GM19468 (cell line): Measurements from ENCODE around the gene CACNA1H.

Source experiments
- ATAC-seq: cut with Tn5 transposase; IDR thresholded peaks from one replicate; pipeline ENCODE4 v1.9.1; 2021; ENCODE audit warnings: mild to moderate bottlenecking, moderate library complexity, moderate number of reproducible peaks; ENCODE audit not compliant: unreplicated experiment; ENCODE audit errors: extremely low read depth

CACNA1H gene

GRCh38 chr16:1156055-1156982 is 3.4 kb downstream of the CACNA1H start:
- no peak for ATAC-seq

- no peak for ATAC-seq
These were observed 4.2 kb downstream of the CACNA1H start for GRCh38 chr16:1156983-1157638.

GRCh38 chr16:1157639-1158455 is 4.9 kb downstream of the CACNA1H start:
- ATAC-seq = no peak

DNA sequence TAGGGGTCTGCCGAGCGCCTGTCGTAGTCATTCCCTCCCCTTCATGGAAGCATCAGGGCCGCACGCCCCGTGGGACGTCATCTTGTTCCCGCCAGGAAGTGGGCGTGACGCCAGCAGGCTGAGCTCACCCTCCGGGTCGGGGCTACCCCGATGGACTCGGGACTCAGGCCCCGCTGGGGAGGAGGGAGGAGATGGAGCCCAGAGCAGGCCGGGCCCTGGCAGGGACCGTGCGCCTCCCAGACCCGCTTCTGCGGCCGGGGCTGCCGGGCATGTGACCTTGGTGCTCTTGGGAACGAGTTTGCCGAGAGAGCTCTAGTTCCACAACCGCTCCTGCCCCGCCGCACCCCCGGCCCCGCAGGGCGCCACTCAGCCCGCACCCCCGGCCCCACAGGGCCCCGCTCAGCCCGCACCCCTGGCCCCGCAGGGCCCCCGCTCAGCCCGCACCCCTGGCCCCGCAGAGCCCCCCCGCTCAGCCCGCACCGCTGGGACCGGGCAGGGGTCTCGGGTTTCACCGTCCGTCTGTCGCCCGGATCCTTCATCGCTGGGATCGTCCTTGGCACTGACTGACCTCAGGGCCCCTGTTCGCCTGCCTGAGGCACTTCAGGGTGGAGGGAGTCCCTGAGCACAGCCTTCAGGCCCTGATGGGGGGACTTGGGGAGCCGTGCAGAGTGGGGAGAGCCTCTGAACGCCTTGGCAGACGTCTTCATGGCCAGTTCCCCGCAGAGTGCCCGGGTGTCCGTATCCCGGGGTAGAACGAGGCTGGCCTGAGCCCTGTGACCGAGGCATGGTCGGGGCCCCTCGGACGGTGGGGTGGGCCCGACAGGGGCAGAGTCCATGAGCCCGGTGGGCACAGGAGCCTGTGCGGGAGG is 5.8 kb downstream of the CACNA1H start:
- no peak for ATAC-seq

DNA sequence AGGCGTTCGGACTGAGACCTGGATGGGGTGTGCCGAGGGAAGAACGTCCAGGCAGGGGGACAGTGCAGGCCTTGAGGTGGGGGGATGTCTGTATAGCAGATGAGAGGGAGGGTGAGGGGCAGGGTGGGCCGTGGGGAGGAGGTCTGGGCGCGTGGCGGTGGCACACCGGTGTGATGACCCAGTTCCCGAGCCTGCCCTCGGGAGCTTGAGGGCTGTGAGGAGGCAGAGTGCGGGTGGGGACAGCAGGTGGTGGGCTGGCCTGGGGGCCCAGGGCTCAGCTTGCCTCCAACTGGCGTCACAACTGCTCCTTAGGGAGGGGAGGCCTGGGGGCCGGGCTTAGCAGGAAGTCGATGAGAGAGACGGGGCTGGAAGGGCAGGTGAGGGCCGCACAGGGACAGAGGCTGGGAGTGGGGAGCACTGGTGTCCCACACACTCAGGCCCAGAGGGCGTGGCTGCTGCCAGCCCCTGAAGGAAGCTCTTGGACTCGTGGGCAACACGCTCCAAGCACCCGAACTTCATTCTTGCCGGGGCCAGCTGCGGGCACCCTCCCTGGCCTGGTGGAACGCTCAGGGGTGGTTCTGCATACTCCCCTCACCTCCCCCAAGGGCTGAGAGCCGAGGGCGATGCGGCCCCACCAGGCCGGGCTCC is 6.5 kb downstream of the CACNA1H start:
- no peak for ATAC-seq

GRCh38 chr16:1159973-1160772 is 7.3 kb downstream of the CACNA1H start:
- ATAC-seq = no peak

- ATAC-seq = no peak
These were observed 8.0 kb downstream of the CACNA1H start for GRCh38 chr16:1160773-1161348.

DNA sequence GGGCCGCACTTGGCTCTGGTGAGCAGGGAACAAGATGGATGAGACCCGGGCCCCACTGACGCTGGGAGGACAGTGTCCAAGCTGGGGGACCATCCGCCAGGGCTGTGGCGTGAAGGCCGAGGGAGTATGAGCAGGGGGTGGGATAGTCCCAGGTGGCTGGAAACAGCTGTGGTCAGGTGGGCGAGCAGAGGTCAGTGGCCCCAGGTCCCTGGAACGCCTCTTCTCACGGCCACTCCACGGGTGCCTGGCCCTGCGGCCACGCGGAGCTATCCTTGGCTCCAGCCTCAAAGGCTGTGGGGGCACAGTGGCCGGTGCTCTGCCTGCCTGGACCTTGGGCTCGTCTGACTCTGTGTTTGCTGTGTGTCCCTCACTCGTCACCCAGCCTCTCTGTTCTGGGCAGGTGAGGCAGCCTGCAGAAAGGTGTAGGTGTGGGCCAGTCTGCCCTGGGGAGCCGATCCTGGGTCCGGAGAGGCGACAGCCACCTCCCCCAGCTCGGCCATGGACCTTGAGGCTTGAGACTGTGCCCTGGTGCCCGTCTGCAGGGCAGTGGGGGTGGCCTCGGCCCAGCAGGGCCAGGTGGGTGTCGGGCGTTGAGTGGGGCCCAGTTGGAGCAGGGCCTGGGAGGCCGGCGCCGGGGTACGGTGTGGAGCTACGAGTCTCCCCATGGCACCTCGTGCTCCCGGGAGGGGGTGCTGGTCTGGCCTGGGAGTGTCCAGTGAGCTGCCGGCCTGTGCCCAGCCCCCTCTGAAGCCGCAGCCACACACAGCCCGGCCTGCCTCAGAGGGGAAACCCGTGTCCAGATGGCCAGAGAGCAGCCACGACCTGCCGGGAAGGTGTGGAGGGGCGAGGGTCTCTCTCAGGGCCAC is 10.0 kb downstream of the CACNA1H start:
- no peak for ATAC-seq

- ATAC-seq = no peak
These were observed 10.7 kb downstream of the CACNA1H start for GRCh38 chr16:1163567-1164055.

DNA sequence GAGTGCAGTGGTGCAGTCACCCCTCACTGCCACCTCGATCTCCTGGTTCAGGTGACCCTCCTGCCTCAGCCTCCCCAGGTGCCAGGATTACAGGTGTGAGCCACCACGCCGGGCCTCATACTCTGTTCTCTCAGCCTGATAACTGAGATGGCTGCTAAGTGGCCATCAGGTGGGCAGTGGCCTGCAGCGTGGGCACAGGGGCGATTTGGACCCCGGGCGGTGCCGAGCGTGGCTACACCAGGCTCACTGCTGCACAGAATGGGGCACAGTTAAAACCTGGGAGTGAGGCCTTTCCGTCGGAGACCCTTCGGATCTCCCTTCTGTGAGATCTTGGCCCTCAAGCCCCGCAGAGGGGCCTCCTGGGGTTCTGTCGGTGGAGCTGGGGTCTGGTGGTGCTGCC is 11.5 kb downstream of the CACNA1H start:
- ATAC-seq = no peak

GRCh38 chr16:1164975-1165374 is 12.1 kb downstream of the CACNA1H start:
- no peak for ATAC-seq

- no peak for ATAC-seq
These were observed 12.6 kb downstream of the CACNA1H start for GRCh38 chr16:1165511-1165910.

DNA sequence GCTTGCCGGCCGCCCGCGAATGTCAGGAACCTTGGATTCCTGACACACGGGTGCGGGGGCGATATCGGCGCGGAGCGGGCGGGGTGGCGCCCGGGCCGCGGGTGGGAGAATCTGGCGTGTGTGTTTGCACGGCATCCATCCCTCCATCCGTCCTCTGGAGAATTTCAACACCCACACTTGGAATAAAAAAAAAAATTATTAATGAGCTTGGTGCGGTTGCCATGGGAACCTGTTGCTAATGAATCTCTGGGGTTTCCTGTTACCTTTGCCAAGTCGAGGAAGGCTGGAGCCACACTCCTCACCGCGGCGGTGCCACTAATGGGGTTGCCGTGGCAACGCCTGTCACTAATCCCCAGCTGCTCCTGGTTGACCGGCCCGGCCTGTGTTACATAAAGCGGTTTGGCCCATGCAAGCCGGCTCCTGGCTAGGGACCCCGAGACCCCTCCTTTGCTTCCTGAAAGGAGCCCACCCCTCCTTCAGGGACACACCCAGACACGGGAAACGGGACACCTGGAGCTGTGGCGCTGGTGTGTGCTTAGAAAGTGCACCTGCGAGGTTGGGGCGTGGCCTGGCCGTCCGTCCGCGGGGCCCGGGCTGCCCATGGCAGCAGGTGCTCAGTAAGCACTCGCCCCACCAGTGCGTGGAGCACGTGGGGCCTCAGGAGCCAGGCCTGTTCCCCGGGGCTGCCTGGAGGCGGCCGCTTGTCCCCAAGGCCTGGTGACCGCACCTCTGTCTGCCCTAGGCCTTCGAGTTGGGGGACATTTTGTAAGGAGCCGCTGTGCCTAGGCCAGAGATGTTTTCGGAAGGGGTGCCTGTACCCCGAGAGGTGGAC is 14.6 kb downstream of the CACNA1H start:
- ATAC-seq = no peak

DNA sequence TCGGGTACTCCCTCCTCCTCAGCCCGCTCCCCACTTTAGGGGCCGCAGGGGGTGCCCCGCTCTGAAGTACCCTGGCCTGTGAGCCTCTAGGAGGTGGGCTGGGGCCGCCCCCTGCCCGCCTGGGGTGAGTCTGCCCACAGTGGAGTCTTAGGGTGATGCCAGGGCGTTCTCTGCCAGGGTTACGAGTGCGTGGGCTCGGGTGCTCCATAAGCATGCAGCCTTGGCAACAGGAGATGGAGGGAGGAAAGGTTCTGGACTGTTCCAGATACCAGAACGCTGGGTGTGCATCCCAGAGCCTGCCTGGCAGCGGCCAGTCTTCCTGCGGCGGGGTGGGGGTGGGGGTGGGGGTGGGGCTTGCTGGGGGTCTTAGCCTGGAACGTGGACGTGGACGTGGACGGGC is 15.9 kb downstream of the CACNA1H start:
- ATAC-seq = no peak

- ATAC-seq = no peak
These were observed 16.6 kb downstream of the CACNA1H start for GRCh38 chr16:1169285-1170075.

DNA sequence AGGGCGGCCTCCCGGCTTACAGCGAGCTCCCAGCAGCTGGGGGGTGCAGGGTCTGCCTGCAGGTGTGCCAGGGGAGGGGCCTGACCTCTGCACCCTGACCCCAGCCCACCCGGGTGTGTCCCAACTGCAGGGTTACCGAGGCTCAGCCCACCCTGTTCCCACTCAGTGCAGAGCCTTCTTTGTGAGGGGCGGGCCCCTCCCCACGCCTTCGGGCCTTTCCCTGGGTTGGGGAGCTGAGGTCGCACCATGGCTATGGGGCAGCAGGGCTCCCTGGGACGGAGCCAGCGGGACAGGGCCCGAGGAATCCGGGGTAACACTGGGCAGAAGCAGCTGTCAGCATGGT is 17.1 kb downstream of the CACNA1H start:
- ATAC-seq = no peak
